ENCODE measurements around the gene MISP.

The MISP gene

DNA sequence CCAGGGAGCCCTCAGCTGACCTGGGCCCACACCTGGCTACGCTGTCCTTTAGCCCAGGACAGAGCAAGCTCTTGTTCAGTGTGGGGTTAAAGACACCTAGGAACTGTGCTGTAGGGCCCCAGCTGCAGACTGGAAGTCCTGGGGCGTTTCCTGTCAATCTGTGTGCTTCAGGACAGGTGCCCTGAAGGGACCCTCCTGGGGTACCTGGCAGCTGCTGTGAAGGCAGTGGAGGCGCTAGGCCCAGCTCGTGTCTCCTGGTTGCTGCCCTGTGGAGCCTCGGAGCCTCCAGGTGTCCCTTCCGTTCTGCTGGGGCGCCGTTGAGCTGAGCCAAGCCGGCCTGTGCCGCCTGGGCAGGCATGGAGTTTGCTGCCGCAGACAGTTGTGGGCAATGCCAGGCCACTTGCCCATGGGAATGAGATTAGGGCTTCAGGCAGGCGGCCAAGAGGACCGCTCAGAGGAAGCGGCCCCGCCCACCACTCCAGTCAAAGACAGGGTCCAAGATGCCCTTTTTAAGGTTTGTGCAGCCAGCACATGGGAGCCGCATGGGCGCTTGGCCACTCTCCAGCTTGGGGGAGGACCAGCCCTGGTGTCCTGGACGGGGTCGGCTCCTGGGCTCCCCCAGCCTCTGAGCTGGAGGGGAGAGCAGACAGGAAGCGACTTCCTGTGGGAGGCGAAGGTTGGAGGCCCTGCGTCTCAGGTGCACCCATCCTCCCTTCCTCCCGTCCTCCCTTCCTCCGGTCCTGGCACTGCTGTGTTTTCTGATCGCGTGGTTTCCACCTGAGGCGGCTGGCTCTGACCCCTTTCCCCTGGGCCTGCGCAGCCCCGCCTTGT lies 50.3 kb downstream of the MISP start:
- TF ChIP-seq, protein P1, sequence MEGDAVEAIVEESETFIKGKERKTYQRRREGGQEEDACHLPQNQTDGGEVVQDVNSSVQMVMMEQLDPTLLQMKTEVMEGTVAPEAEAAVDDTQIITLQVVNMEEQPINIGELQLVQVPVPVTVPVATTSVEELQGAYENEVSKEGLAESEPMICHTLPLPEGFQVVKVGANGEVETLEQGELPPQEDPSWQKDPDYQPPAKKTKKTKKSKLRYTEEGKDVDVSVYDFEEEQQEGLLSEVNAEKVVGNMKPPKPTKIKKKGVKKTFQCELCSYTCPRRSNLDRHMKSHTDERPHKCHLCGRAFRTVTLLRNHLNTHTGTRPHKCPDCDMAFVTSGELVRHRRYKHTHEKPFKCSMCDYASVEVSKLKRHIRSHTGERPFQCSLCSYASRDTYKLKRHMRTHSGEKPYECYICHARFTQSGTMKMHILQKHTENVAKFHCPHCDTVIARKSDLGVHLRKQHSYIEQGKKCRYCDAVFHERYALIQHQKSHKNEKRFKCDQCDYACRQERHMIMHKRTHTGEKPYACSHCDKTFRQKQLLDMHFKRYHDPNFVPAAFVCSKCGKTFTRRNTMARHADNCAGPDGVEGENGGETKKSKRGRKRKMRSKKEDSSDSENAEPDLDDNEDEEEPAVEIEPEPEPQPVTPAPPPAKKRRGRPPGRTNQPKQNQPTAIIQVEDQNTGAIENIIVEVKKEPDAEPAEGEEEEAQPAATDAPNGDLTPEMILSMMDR (IDR thresholded peaks at IDR 0.05; ENCODE audit: extremely low read depth, missing control alignments), result no peak
- DNase-seq (ENCODE audit: low spot score), result no peak

GRCh38 chr19:801861-802497 lies 51.1 kb downstream of the MISP start:
- no peak for DNase-seq (ENCODE audit: low spot score)
- TF ChIP-seq, protein P1 (IDR thresholded peaks at IDR 0.05; ENCODE audit: extremely low read depth, missing control alignments), result no peak

DNA sequence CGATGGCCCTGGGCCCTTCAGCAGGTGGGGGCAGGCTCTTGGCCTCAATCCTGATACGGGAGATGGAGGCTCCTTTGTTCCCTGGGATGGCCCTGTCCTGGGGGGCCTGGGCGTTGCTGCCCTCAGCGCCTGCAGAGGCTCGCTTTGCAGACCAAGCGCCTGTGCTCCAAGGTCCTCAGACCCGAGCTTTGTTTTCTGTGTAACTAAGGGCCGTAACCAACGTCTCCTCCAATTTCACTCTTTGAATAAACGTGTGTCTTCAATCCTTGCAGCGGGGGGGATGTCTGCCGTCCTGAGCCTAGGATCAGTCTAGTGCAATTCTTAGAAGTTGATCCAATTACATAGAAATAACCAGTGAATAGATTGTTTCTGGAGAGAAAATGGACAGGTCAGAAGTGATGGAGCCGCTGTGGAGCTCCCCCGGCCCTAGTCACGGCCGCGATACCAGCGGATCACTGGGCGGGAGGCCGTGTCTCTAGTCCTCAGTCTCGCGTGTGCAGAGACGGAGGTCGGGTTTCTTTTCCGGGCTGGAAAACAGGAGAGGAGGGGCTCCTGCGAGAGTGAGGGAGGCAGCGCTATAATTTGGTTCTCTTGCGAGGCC lies 51.7 kb downstream of the MISP start:
- TF ChIP-seq, protein P1 (IDR thresholded peaks at IDR 0.05; ENCODE audit: extremely low read depth, missing control alignments), result no peak

GRCh38 chr19:803099-803561 lies 52.2 kb downstream of the MISP start:
- DNase-seq (ENCODE audit: low spot score), result no peak
- TF ChIP-seq, protein P1 (IDR thresholded peaks at IDR 0.05; ENCODE audit: extremely low read depth, missing control alignments), result no peak

More for the DNA sequence above, 51.7 kb downstream of the MISP start:
- DNase-seq (ENCODE audit: low spot score), result no peak

DNA sequence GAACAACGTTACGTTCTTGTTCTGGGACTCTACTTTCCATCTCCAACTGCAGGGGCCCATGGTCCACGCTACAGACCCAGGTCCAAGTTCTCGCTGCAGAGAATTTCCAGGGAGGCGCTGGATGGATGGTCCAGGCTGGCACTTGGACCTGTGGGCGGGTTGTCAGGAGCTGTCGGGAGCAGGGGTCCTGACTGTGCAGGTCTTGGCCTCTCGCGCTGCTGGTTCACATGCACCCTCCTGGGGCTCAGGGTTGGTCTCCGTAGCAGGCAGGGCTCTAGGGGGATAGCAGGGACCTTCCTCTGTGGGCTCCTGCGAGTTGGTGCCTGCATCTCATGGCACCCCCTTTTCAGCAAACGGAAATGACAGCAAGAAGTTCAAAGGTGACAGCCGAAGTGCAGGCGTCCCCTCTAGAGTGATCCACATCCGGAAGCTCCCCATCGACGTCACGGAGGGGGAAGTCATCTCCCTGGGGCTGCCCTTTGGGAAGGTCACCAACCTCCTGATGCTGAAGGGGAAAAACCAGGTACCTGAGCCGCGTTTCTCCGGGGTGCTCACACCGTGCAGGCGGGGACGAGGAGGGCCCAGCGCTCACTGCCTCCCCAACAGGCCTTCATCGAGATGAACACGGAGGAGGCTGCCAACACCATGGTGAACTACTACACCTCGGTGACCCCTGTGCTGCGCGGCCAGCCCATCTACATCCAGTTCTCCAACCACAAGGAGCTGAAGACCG lies 52.9 kb downstream of the MISP start:
- TF ChIP-seq, protein P1 (IDR thresholded peaks at IDR 0.05; ENCODE audit: extremely low read depth, missing control alignments), result no peak
- peak; percentile 42 for DNase-seq (ENCODE audit: low spot score)

GRCh38 chr19:804419-805165 lies 53.7 kb downstream of the MISP start:
- TF ChIP-seq, protein P1 (IDR thresholded peaks at IDR 0.05; ENCODE audit: extremely low read depth, missing control alignments), result no peak
- DNase-seq (ENCODE audit: low spot score), result peak; percentile 39

All from GM20000 (cell line).